ENCODE measurements around the gene CALD1. TPM values are rescaled to one million over a fixed set of nuclear protein-coding genes. Genes with fewer than 3 reads are reported as not detected.
"Not testable (repeated sequence)": the region's sequence is repeated elsewhere in the genome, so short reads cannot be mapped to it uniquely, and the experiment has no call there.

Gene CALD1
- total RNA-seq, 1 donor from 2014 or later, result 228 TPM

GRCh38 chr7:134959810-134960209 lies 180.4 kb downstream of the CALD1 start:
- DNase-seq, result no peak

GRCh38 chr7:134962270-134962780 lies 182.9 kb downstream of the CALD1 start:
- DNase-seq, result no peak

- DNase-seq, result no peak
These were observed 183.6 kb downstream of the CALD1 start for GRCh38 chr7:134963036-134963435.

- DNase-seq, result no peak
These were observed 187.3 kb downstream of the CALD1 start for GRCh38 chr7:134966691-134967090.

GRCh38 chr7:134968110-134968509 lies 188.7 kb downstream of the CALD1 start:
- DNase-seq, result no peak

GRCh38 chr7:134981645-134982044 lies 202.2 kb downstream of the CALD1 start:
- not testable (repeated sequence) for DNase-seq

GRCh38 chr7:134985894-134986362 lies 206.5 kb downstream of the CALD1 start:
- DNase-seq, result no peak

- peak; percentile 98 for DNase-seq
These were observed 207.2 kb downstream of the CALD1 start, which contains the start of gene AGBL3 for GRCh38 chr7:134986363-134987251. AGBL3 (plus strand) TSS chr7:134986508; CDS start chr7:134987934, 1,426 bp downstream.

GRCh38 chr7:134988161-134988560 lies 208.7 kb downstream of the CALD1 start:
- DNase-seq, result peak; percentile 22

- DNase-seq, result no peak
These were observed 212.3 kb downstream of the CALD1 start for GRCh38 chr7:134991469-134992339.

GRCh38 chr7:134992626-134993179 lies 213.3 kb downstream of the CALD1 start:
- peak; percentile 19 for DNase-seq

GRCh38 chr7:134993877-134994456 lies 214.5 kb downstream of the CALD1 start:
- DNase-seq, result no peak

GRCh38 chr7:134995239-134996096 lies 216.0 kb downstream of the CALD1 start:
- DNase-seq, result no peak

GRCh38 chr7:134996097-134996550 lies 216.7 kb downstream of the CALD1 start:
- no peak for DNase-seq

GRCh38 chr7:134997214-134997885 lies 217.9 kb downstream of the CALD1 start:
- DNase-seq, result no peak

GRCh38 chr7:134999136-134999535 lies 219.7 kb downstream of the CALD1 start:
- DNase-seq, result no peak

GRCh38 chr7:135001390-135002165 lies 222.1 kb downstream of the CALD1 start:
- DNase-seq, result no peak

GRCh38 chr7:135012229-135012628 lies 232.8 kb downstream of the CALD1 start:
- DNase-seq, result no peak
